Neural progenitor cell (in vitro differentiated cells): ENCODE data around the gene DENND4A. TPM values are rescaled to one million over a fixed set of nuclear protein-coding genes. Genes with fewer than 3 reads are reported as not detected.

ENCODE experiments used
- DNase-seq: peaks from one replicate; pipeline ENCODE4 v3.0.0-alpha.2; 2016; ENCODE audit warnings: low spot score
- H2AFZ ChIP-seq: fragments of 200-600 bp; sonication (generic); replicated peaks from 2 replicates; pipeline ENCODE4 v1.6.1; 2016; ENCODE audit warnings: antibody characterized with exemption
- H3F3A ChIP-seq: fragments of 200-600 bp; sonication (generic); 2 replicates; pipeline ENCODE4 v1.6.1; 2016; ENCODE audit warnings: antibody characterized with exemption, low read depth
- H3K27ac ChIP-seq: fragments of 200-600 bp; sonication (generic); 2 replicates; pipeline ENCODE4 v1.5.1; 2016; ENCODE audit warnings: mild to moderate bottlenecking
- H3K27me3 ChIP-seq: fragments of 200-600 bp; sonication (generic); 2 replicates; pipeline ENCODE4 v1.6.1; 2016; ENCODE audit warnings: mild to moderate bottlenecking, moderate library complexity
- H3K36me3 ChIP-seq: fragments of 200-600 bp; sonication (generic); 2 replicates; pipeline ENCODE4 v1.5.1; 2016
- H3K4me1 ChIP-seq: fragments of 200-600 bp; sonication (generic); 2 replicates; pipeline ENCODE4 v1.6.1; 2016; ENCODE audit warnings: mixed run types
- H3K4me2 ChIP-seq: fragments of 200-600 bp; sonication (generic); 2 replicates; pipeline ENCODE4 v1.6.1; 2016
- H3K4me3 ChIP-seq: fragments of 200-600 bp; sonication (generic); 2 replicates; pipeline ENCODE4 v1.5.1; 2016
- H3K79me2 ChIP-seq: fragments of 200-600 bp; sonication (generic); 2 replicates; pipeline ENCODE4 v1.6.1; 2016; ENCODE audit warnings: low read depth
- H3K9ac ChIP-seq: fragments of 200-600 bp; sonication (generic); 2 replicates; pipeline ENCODE4 v1.6.1; 2016
- H3K9me3 ChIP-seq: fragments of 200-600 bp; sonication (generic); 2 replicates; pipeline ENCODE4 v1.5.1; 2016; ENCODE audit warnings: low read depth
- H4K20me1 ChIP-seq: fragments of 200-600 bp; sonication (generic); 2 replicates; pipeline ENCODE4 v1.6.1; 2016; ENCODE audit warnings: low read depth
- H3K27ac Mint-ChIP-seq: 3 replicates; pipeline ENCODE4 v1.8.0; 2021; ENCODE audit warnings: mixed read lengths
- H3K27me3 Mint-ChIP-seq: 2 replicates; pipeline ENCODE4 v1.8.0; 2022; ENCODE audit warnings: low read depth, mild to moderate bottlenecking, inconsistent platforms, moderate library complexity, mixed read lengths; ENCODE audit not compliant: insufficient read depth
- H3K36me3 Mint-ChIP-seq: 3 replicates; pipeline ENCODE4 v1.8.0; 2021; ENCODE audit warnings: mixed read lengths
- H3K4me1 Mint-ChIP-seq: 3 replicates; pipeline ENCODE4 v1.8.0; 2021; ENCODE audit warnings: mixed read lengths
- H3K4me3 Mint-ChIP-seq: 3 replicates; pipeline ENCODE4 v1.8.0; 2021; ENCODE audit warnings: mild to moderate bottlenecking, moderate library complexity, mixed read lengths
- H3K9me3 Mint-ChIP-seq: 3 replicates; pipeline ENCODE4 v1.8.0; 2020; ENCODE audit warnings: mixed read lengths
- EZH2 ChIP-seq: fragments of 200-600 bp; sonication (generic); IDR thresholded peaks from 2 replicates; pipeline ENCODE4 v1.6.1; 2017; ENCODE audit warnings: antibody characterized with exemption, mild to moderate bottlenecking, moderate library complexity
- EZH2phosphoT487 ChIP-seq: fragments of 200-600 bp; sonication (generic); IDR thresholded peaks from 2 replicates; pipeline ENCODE4 v1.6.1; 2017; ENCODE audit warnings: antibody characterized with exemption
- total RNA-seq: library from RNA; depleted of rRNA; stranded (reverse); fragments of >200 nt; gene quantifications from 2 replicates; pipeline ENCODE4 v1.2.3, GENCODE V29; 2015; ENCODE audit warnings: low replicate concordance
- TF ChIP-seq, protein P1 (sequence below): fragments of 200-600 bp; sonication (generic); IDR thresholded peaks from 2 replicates; pipeline ENCODE4 v1.5.1; 2017; ENCODE audit warnings: antibody characterized with exemption, mild to moderate bottlenecking

DENND4A gene
- total RNA-seq, 1 donor from 2014 or later: 4.8 TPM

GRCh38 chr15:65630760-65631159 is 161.3 kb downstream of the DENND4A start:
- H3K27ac Mint-ChIP-seq: no peak overlapping the region
- no peaks in the 10 kb centered on the region for H3K9me3 ChIP-seq
- H3K4me1 ChIP-seq: peaks cover 4% of the 10 kb centered on the region
- no peak overlapping the region for H3K4me3 ChIP-seq
- no peaks in the 10 kb centered on the region for H3K79me2 ChIP-seq
- H3K9ac ChIP-seq: no peak overlapping the region
- TF ChIP-seq EZH2: no peak
- TF ChIP-seq, protein P1, sequence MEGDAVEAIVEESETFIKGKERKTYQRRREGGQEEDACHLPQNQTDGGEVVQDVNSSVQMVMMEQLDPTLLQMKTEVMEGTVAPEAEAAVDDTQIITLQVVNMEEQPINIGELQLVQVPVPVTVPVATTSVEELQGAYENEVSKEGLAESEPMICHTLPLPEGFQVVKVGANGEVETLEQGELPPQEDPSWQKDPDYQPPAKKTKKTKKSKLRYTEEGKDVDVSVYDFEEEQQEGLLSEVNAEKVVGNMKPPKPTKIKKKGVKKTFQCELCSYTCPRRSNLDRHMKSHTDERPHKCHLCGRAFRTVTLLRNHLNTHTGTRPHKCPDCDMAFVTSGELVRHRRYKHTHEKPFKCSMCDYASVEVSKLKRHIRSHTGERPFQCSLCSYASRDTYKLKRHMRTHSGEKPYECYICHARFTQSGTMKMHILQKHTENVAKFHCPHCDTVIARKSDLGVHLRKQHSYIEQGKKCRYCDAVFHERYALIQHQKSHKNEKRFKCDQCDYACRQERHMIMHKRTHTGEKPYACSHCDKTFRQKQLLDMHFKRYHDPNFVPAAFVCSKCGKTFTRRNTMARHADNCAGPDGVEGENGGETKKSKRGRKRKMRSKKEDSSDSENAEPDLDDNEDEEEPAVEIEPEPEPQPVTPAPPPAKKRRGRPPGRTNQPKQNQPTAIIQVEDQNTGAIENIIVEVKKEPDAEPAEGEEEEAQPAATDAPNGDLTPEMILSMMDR: no peak
- no peak for TF ChIP-seq EZH2phosphoT487
- no peaks in the 10 kb centered on the region for H3K27me3 Mint-ChIP-seq
- no peak overlapping the region for H3K27ac ChIP-seq
- H3K9me3 Mint-ChIP-seq: no peaks in the 10 kb centered on the region
- no peak overlapping the region for H3K4me3 Mint-ChIP-seq
- peaks cover 6% of the 10 kb centered on the region for H3K4me1 Mint-ChIP-seq
- no peaks in the 10 kb centered on the region for H3K36me3 ChIP-seq
- H3K4me2 ChIP-seq: no peak overlapping the region
- H4K20me1 ChIP-seq: no peaks in the 10 kb centered on the region
- no peak for DNase-seq
- H3K27me3 ChIP-seq: no peaks in the 10 kb centered on the region
- H2AFZ ChIP-seq: no peak overlapping the region
- no peaks in the 10 kb centered on the region for H3K36me3 Mint-ChIP-seq
- H3F3A ChIP-seq: no peaks in the 10 kb centered on the region

GRCh38 chr15:65629548-65629947 is 162.5 kb downstream of the DENND4A start:
- H3K27me3 Mint-ChIP-seq: no peaks in the 10 kb centered on the region
- no peaks in the 10 kb centered on the region for H3K9me3 Mint-ChIP-seq
- no peaks in the 10 kb centered on the region for H3K9me3 ChIP-seq
- H3K27me3 ChIP-seq: no peaks in the 10 kb centered on the region
- H2AFZ ChIP-seq: no peak overlapping the region
- H3K36me3 ChIP-seq: no peaks in the 10 kb centered on the region
- no peak overlapping the region for H3K4me3 ChIP-seq
- DNase-seq: no peak
- TF ChIP-seq EZH2phosphoT487 (no peak), EZH2 (no peak)
- TF ChIP-seq, protein P1: no peak
- H3K27ac ChIP-seq: no peak overlapping the region
- H3K4me3 Mint-ChIP-seq: no peak overlapping the region
- no peaks in the 10 kb centered on the region for H3F3A ChIP-seq
- H3K9ac ChIP-seq: no peak overlapping the region
- H4K20me1 ChIP-seq: no peaks in the 10 kb centered on the region
- H3K36me3 Mint-ChIP-seq: peaks cover 1% of the 10 kb centered on the region
- peaks cover 6% of the 10 kb centered on the region for H3K4me1 Mint-ChIP-seq
- H3K79me2 ChIP-seq: no peaks in the 10 kb centered on the region
- peaks cover 4% of the 10 kb centered on the region for H3K4me1 ChIP-seq
- no peak overlapping the region for H3K27ac Mint-ChIP-seq
- H3K4me2 ChIP-seq: no peak overlapping the region

GRCh38 chr15:65626856-65627255 is 165.2 kb downstream of the DENND4A start:
- H4K20me1 ChIP-seq: no peaks in the 10 kb centered on the region
- no peaks in the 10 kb centered on the region for H3K4me1 ChIP-seq
- no peaks in the 10 kb centered on the region for H3F3A ChIP-seq
- H3K27ac ChIP-seq: no peak overlapping the region
- no peak overlapping the region for H3K4me3 ChIP-seq
- H3K36me3 Mint-ChIP-seq: peaks cover 5% of the 10 kb centered on the region
- no peaks in the 10 kb centered on the region for H3K9me3 ChIP-seq
- no peak overlapping the region for H3K4me2 ChIP-seq
- peaks cover 4% of the 10 kb centered on the region for H3K4me1 Mint-ChIP-seq
- H3K9me3 Mint-ChIP-seq: no peaks in the 10 kb centered on the region
- no peak overlapping the region for H3K9ac ChIP-seq
- no peaks in the 10 kb centered on the region for H3K79me2 ChIP-seq
- H3K27ac Mint-ChIP-seq: no peak overlapping the region
- H2AFZ ChIP-seq: no peak overlapping the region
- no peak overlapping the region for H3K4me3 Mint-ChIP-seq
- no peaks in the 10 kb centered on the region for H3K27me3 ChIP-seq
- TF ChIP-seq, protein P1: no peak
- TF ChIP-seq EZH2phosphoT487: no peak
- no peak for TF ChIP-seq EZH2
- H3K36me3 ChIP-seq: no peaks in the 10 kb centered on the region
- no peaks in the 10 kb centered on the region for H3K27me3 Mint-ChIP-seq
- no peak for DNase-seq
